Measurements from ENCODE around the gene TBC1D22A.

Gene TBC1D22A

GRCh38 chr22:46841522-46841921 lies 79.1 kb downstream of the TBC1D22A start:
- intact Hi-C loops (cut with DNase I) = loop anchor here (5.0 to 10.0 kb wide), 2 partner anchors 79 to 1653 kb away; partner anchors contain the start of gene TBC1D22A
- no peak for DNase-seq

GRCh38 chr22:46842606-46843005 lies 80.2 kb downstream of the TBC1D22A start:
- intact Hi-C loops (cut with DNase I) = loop anchor here (5.0 to 10.0 kb wide), 2 partner anchors 80 to 1652 kb away; partner anchors contain the start of gene TBC1D22A
- no peak for DNase-seq

GRCh38 chr22:46843821-46844255 lies 81.4 kb downstream of the TBC1D22A start:
- DNase-seq = peak in 3 of 42 donors; percentile 20 to 36 (median 28)
- intact Hi-C loops (cut with DNase I) = loop anchor here (5.0 to 10.0 kb wide), 2 partner anchors 82 to 1651 kb away; partner anchors contain the start of gene TBC1D22A

- intact Hi-C loops (cut with DNase I) = loop anchor here (5.0 to 10.0 kb wide), 2 partner anchors 82 to 1650 kb away; partner anchors contain the start of gene TBC1D22A
- DNase-seq = peak in 1 of 42 donors; percentile 20
Observed at GRCh38 chr22:46844606-46845210, 82.3 kb downstream of the TBC1D22A start.

- intact Hi-C loops (cut with DNase I) = loop anchor here (10.0 kb wide), 1 partner anchor 1649 kb away; no protein-coding TSS in a partner anchor
- DNase-seq = peak in 22 of 42 donors; percentile 27 to 64 (median 44)
Observed at GRCh38 chr22:46845296-46846149, 83.1 kb downstream of the TBC1D22A start.

- intact Hi-C loops (cut with DNase I) = loop anchor here (10.0 kb wide), 1 partner anchor 1649 kb away; no protein-coding TSS in a partner anchor
- DNase-seq = no peak
Observed at GRCh38 chr22:46846150-46846831, 83.8 kb downstream of the TBC1D22A start.

GRCh38 chr22:46846832-46847355 lies 84.4 kb downstream of the TBC1D22A start:
- intact Hi-C loops (cut with DNase I) = loop anchor here (10.0 kb wide), 1 partner anchor 1648 kb away; no protein-coding TSS in a partner anchor

GRCh38 chr22:46848197-46848596 lies 85.7 kb downstream of the TBC1D22A start:
- intact Hi-C loops (cut with DNase I) = loop anchor here (10.0 kb wide), 1 partner anchor 1647 kb away; no protein-coding TSS in a partner anchor
- DNase-seq = peak in 2 of 42 donors; percentile 2 to 24

More at GRCh38 chr22:46846832-46847355, 84.4 kb downstream of the TBC1D22A start:
- DNase-seq = peak in 1 of 42 donors; percentile 34

- intact Hi-C loops (cut with DNase I) = loop anchor here (10.0 kb wide), 1 partner anchor 1646 kb away; no protein-coding TSS in a partner anchor
- DNase-seq = peak in 2 of 42 donors; percentile 4 to 29
Observed at GRCh38 chr22:46849101-46849500, 86.7 kb downstream of the TBC1D22A start.

GRCh38 chr22:46849951-46850350 lies 87.5 kb downstream of the TBC1D22A start:
- DNase-seq = peak in 1 of 42 donors; percentile 25
- intact Hi-C loops (cut with DNase I) = loop anchor here (10.0 kb wide), 1 partner anchor 1645 kb away; no protein-coding TSS in a partner anchor

GRCh38 chr22:46851311-46851710 lies 88.9 kb downstream of the TBC1D22A start:
- DNase-seq = peak in 1 of 42 donors; percentile 36
- intact Hi-C loops (cut with DNase I) = no loop called here

GRCh38 chr22:46851941-46852340 lies 89.5 kb downstream of the TBC1D22A start:
- peak in 1 of 42 donors; percentile 29 for DNase-seq
- intact Hi-C loops (cut with DNase I) = no loop called here

- peak in 1 of 42 donors; percentile 29 for DNase-seq
- intact Hi-C loops (cut with DNase I) = no loop called here
Observed at GRCh38 chr22:46852771-46853170, 90.3 kb downstream of the TBC1D22A start.

GRCh38 chr22:46853191-46853590 lies 90.7 kb downstream of the TBC1D22A start:
- DNase-seq = no peak
- intact Hi-C loops (cut with DNase I) = no loop called here

- intact Hi-C loops (cut with DNase I) = no loop called here
Observed at GRCh38 chr22:46854125-46854870, 91.8 kb downstream of the TBC1D22A start.

GRCh38 chr22:46855681-46856080 lies 93.2 kb downstream of the TBC1D22A start:
- intact Hi-C loops (cut with DNase I) = no loop called here
- DNase-seq = peak in 1 of 42 donors; percentile 26

More at GRCh38 chr22:46854125-46854870, 91.8 kb downstream of the TBC1D22A start:
- DNase-seq = peak in 17 of 42 donors; percentile 17 to 62 (median 29)

- intact Hi-C loops (cut with DNase I) = no loop called here
Observed at GRCh38 chr22:46856661-46857060, 94.2 kb downstream of the TBC1D22A start.

More at GRCh38 chr22:46856661-46857060, 94.2 kb downstream of the TBC1D22A start:
- DNase-seq = no peak

Data from head of caudate nucleus (tissue), 42 donors.